Neuronal stem cell (in vitro differentiated cells): ENCODE data around the gene SOBP.

ENCODE experiments used
- DNase-seq: peaks from one replicate; pipeline ENCODE4 v3.0.0-alpha.2; 2013; ENCODE audit warnings: low spot score
- H2AFZ ChIP-seq: one replicate; pipeline ENCODE4 v1.6.1; 2013; ENCODE audit warnings: mild to moderate bottlenecking, low read length, inconsistent platforms
- H2AK5ac ChIP-seq: 2 replicates; pipeline ENCODE4 v1.6.1; 2013; ENCODE audit warnings: low read depth, mild to moderate bottlenecking, inconsistent platforms, low read length, moderate library complexity, mixed read lengths
- H2BK120ac ChIP-seq: 2 replicates; pipeline ENCODE4 v1.6.1; 2013; ENCODE audit warnings: low read depth, mild to moderate bottlenecking, inconsistent platforms, low read length, moderate library complexity, mixed read lengths
- H2BK12ac ChIP-seq: one replicate; pipeline ENCODE4 v1.6.1; 2013; ENCODE audit warnings: low read length, inconsistent platforms
- H2BK15ac ChIP-seq: 2 replicates; pipeline ENCODE4 v1.6.1; 2013; ENCODE audit warnings: mild to moderate bottlenecking, low read length, inconsistent platforms, mixed read lengths
- H2BK5ac ChIP-seq: one replicate; pipeline ENCODE4 v1.6.1; 2013; ENCODE audit warnings: inconsistent platforms, mild to moderate bottlenecking, low read length, moderate library complexity
- H3K14ac ChIP-seq: one replicate; pipeline ENCODE4 v1.6.1; 2013; ENCODE audit warnings: low read length, inconsistent platforms
- H3K18ac ChIP-seq: 2 replicates; pipeline ENCODE4 v1.6.1; 2013; ENCODE audit warnings: low read length, inconsistent platforms
- H3K23ac ChIP-seq: 2 replicates; pipeline ENCODE4 v1.6.1; 2013; ENCODE audit warnings: low read depth, mild to moderate bottlenecking, mixed read lengths, low read length, inconsistent platforms; ENCODE audit not compliant: poor library complexity
- H3K27ac ChIP-seq: replicated peaks from 3 replicates; pipeline ENCODE4 v1.5.1; 2013; ENCODE audit warnings: low read length, inconsistent platforms
- H3K27me3 ChIP-seq, 3 experiments: 2 replicates each; pipeline ENCODE4 v1.6.1; 2013; ENCODE audit warnings: low read length in 3 of 3, mild to moderate bottlenecking in 2 of 3, inconsistent platforms in 1 of 3, low read depth in 1 of 3, mixed read lengths in 1 of 3, moderate library complexity in 1 of 3; ENCODE audit not compliant: control insufficient read depth in 3 of 3, insufficient read depth in 3 of 3
- H3K36me3 ChIP-seq, 2 donors: replicated peaks in 1 of 2; 2 replicates each; pipeline ENCODE4 v1.6.1; 2013; ENCODE audit warnings: low read length in 2 of 2; ENCODE audit not compliant: control insufficient read depth in 2 of 2, insufficient read depth in 2 of 2
- H3K4ac ChIP-seq: 2 replicates; pipeline ENCODE4 v1.6.1; 2013; ENCODE audit warnings: inconsistent platforms, mild to moderate bottlenecking, low read length, moderate library complexity
- H3K4me1 ChIP-seq, 2 donors: 1 replicate in 1 of 2; 2 replicates in 1 of 2; pipeline ENCODE4 v1.6.1; 2013; ENCODE audit warnings: low read length in 2 of 2, low read depth in 1 of 2; ENCODE audit not compliant: control insufficient read depth in 2 of 2, insufficient read depth in 1 of 2
- H3K4me2 ChIP-seq: one replicate; pipeline ENCODE4 v1.6.1; 2013; ENCODE audit warnings: mild to moderate bottlenecking, low read length, inconsistent platforms; ENCODE audit not compliant: insufficient read depth, poor library complexity, severe bottlenecking
- H3K4me3 ChIP-seq, 2 donors: 2 replicates each; pipeline ENCODE4 v1.5.1; 2013; ENCODE audit warnings: low read length in 2 of 2, mild to moderate bottlenecking in 2 of 2, inconsistent platforms in 1 of 2, moderate library complexity in 1 of 2
- H3K79me1 ChIP-seq: one replicate; pipeline ENCODE4 v1.6.1; 2013; ENCODE audit warnings: low read depth, mild to moderate bottlenecking, inconsistent platforms, low read length, moderate library complexity
- H3K9ac ChIP-seq: one replicate; pipeline ENCODE4 v1.6.1; 2013; ENCODE audit warnings: mild to moderate bottlenecking, low read depth, low read length, inconsistent platforms; ENCODE audit not compliant: poor library complexity
- H3K9me3 ChIP-seq, 2 donors: replicated peaks in 1 of 2; 2 replicates each; pipeline versions ENCODE3 to v1.6.1; 2013; ENCODE audit warnings: low read length in 2 of 2, mild to moderate bottlenecking in 2 of 2, inconsistent platforms in 1 of 2, low read depth in 1 of 2, mixed read lengths in 1 of 2, moderate library complexity in 1 of 2; ENCODE audit not compliant: control insufficient read depth in 2 of 2, insufficient read depth in 1 of 2
- H4K8ac ChIP-seq: one replicate; pipeline ENCODE4 v1.6.1; 2013; ENCODE audit warnings: low read depth, mild to moderate bottlenecking, inconsistent platforms, low read length, moderate library complexity
- H4K91ac ChIP-seq: one replicate; pipeline ENCODE4 v1.6.1; 2013; ENCODE audit warnings: low read length, low read depth, mild to moderate bottlenecking, inconsistent platforms; ENCODE audit not compliant: poor library complexity
- WGBS, 2 donors: extraction: QIAGEN DNeasy Blood & Tissue Kit; methylation state at CpG; one replicate each; pipeline ENCODE4 v1.1.7; 2013; ENCODE audit warnings: missing lambda C conversion rate in 2 of 2, mixed read lengths in 1 of 2; ENCODE audit not compliant: insufficient read length in 2 of 2, insufficient replicate concordance in 1 of 2; ENCODE audit errors: extremely low coverage in 2 of 2; 5-methylcytosine and 5-hydroxymethylcytosine counted together

The SOBP gene

DNA sequence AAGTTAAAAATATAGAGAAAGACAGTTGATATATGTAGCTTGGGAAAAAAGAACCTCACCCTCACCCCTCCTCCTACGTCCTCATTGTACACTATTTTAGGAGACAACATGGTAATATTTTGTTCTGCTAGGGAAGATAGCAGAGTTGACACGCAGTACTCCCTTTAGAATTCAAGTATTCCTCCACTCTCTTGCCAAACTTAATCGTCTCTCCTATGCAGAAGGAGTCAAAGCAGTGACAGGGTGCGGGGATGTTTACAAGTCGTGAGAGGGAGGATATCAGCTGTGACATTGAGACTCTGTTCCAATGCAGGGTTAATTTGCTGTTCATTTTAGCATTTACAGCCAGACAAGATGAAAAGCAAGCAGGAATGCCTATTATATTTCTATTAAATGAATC lies 97.5 kb downstream of the SOBP start:
- Histone ChIP-seq H2BK12ac (no peak overlapping the region), H3K18ac (no peak overlapping the region), H3K36me3 (peaks cover 0 to 48% of the 10 kb centered on the region in 2 donors), H2AFZ (no peak overlapping the region), H3K27me3 (no peaks in the 10 kb centered on the region), H2BK15ac (no peak overlapping the region), H2AK5ac (no peak overlapping the region), H3K4ac (no peak overlapping the region), H3K4me3 (no peak overlapping the region), H3K4me2 (no peak overlapping the region), H3K9me3 (no peaks in the 10 kb centered on the region), H2BK120ac (no peak overlapping the region), H3K14ac (no peak overlapping the region), H4K8ac (no peak overlapping the region), H3K9ac (no peak overlapping the region), H3K27ac (no peak overlapping the region), H2BK5ac (no peak overlapping the region), H4K91ac (no peak overlapping the region), H3K79me1 (no peaks in the 10 kb centered on the region), H3K23ac (no peak overlapping the region), H3K4me1 (peaks cover 12 to 40% of the 10 kb centered on the region in 2 donors)
- DNase-seq = no peak
- no CpG with 5 or more reads among the region's 5 CpGs for WGBS, 2 donors

DNA sequence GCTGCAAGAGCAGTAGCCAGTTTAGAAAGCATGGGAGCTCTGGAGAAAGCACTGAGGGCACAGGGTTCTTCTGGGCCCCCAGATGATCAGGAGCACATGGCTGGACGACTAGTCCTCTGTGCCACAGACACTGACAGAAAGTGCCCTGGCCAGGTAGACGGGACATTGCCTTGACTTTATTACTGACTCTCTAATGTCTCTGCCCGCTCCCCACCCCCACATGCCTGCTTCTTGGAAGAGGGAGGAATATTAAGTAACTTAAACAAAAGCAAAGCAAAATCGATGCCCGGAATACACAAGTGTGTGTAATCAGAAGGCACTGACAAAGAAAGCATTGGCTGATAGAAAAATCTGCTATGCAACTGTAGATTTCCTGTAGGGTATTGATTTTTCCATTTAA lies 99.3 kb downstream of the SOBP start:
- Histone ChIP-seq H2BK12ac (no peak overlapping the region), H3K18ac (peak overlapping the region; percentile 1), H3K9ac (no peak overlapping the region), H2AK5ac (no peak overlapping the region), H2BK5ac (no peak overlapping the region), H3K27ac (no peak overlapping the region), H3K4me1 (peaks cover 12 to 40% of the 10 kb centered on the region in 2 donors), H3K9me3 (no peaks in the 10 kb centered on the region), H3K4me2 (no peak overlapping the region), H3K4me3 (no peak overlapping the region), H4K91ac (no peak overlapping the region), H3K27me3 (no peaks in the 10 kb centered on the region), H3K36me3 (peaks cover 0 to 57% of the 10 kb centered on the region in 2 donors), H2BK120ac (no peak overlapping the region), H3K4ac (no peak overlapping the region), H2AFZ (no peak overlapping the region), H3K14ac (no peak overlapping the region), H2BK15ac (no peak overlapping the region), H4K8ac (no peak overlapping the region), H3K79me1 (no peaks in the 10 kb centered on the region), H3K23ac (no peak overlapping the region)
- no peak for DNase-seq
- no CpG with 5 or more reads among the region's 5 CpGs for WGBS, 2 donors

DNA sequence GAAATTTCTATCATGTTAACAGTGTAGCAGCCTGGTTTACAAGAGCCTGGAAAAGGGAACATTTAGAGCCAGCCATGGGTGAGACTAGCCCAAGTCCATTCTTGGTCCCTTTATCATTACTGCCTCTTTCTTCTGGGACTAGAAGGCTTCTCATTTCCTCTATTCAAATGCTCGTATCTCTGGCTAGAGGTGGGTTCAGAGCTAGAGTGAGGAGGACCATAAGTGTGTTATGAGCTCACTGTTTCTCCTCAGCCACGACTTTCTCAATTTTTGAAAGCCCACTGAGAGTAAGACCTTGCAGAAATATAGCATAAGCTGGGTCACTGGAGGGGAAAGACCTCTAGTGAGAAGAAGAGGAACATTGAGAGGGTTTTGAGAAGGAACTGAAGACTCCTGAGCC lies 100.0 kb downstream of the SOBP start:
- no peak overlapping the region for H3K4ac ChIP-seq

DNA sequence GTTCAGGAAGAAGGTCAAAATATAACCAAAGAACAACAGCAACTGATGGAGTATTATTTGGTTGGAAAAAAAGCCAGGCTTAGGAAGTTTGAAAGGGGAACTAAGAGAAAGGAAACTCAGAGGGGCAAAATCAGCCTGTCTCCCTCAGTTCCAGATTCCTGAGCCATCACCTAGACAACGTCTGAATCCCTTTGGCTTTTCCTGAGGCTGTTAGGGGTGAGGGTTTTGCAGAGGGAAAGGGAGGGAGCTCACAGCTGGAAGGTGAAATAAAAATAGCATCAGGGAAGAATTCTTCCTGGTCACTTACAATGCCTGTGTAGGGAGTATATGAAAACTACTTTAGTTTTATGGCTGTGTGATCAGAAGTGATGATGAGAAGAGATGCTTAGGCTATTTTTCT lies 100.5 kb downstream of the SOBP start:
- H3K4me2 ChIP-seq = no peak overlapping the region
- H3K18ac ChIP-seq = no peak overlapping the region
- H3K4ac ChIP-seq = no peak overlapping the region
- no peak overlapping the region for H3K4me3 ChIP-seq
- H3K27ac ChIP-seq = no peak overlapping the region
- H4K91ac ChIP-seq = no peak overlapping the region
- H3K9me3 ChIP-seq = no peaks in the 10 kb centered on the region
- no CpG with 5 or more reads among the region's 1 CpG for WGBS, 2 donors
- no peak for DNase-seq
- H3K14ac ChIP-seq = no peak overlapping the region
- H3K36me3 ChIP-seq = peaks cover 0 to 66% of the 10 kb centered on the region in 2 donors
- no peak overlapping the region for H4K8ac ChIP-seq
- H2BK120ac ChIP-seq = no peak overlapping the region
- H3K79me1 ChIP-seq = no peaks in the 10 kb centered on the region
- H2AK5ac ChIP-seq = no peak overlapping the region
- H3K9ac ChIP-seq = no peak overlapping the region
- no peak overlapping the region for H2AFZ ChIP-seq
- H3K23ac ChIP-seq = no peak overlapping the region
- H2BK12ac ChIP-seq = no peak overlapping the region
- H2BK5ac ChIP-seq = no peak overlapping the region
- no peak overlapping the region for H2BK15ac ChIP-seq
- no peaks in the 10 kb centered on the region for H3K27me3 ChIP-seq
- peaks cover 12 to 40% of the 10 kb centered on the region in 2 donors for H3K4me1 ChIP-seq

More for the DNA sequence above, 100.0 kb downstream of the SOBP start:
- DNase-seq = no peak
- H3K4me2 ChIP-seq = no peak overlapping the region
- H3K23ac ChIP-seq = no peak overlapping the region
- no peak overlapping the region for H4K8ac ChIP-seq
- no peak overlapping the region for H2BK120ac ChIP-seq
- H3K14ac ChIP-seq = no peak overlapping the region
- peaks cover 12 to 42% of the 10 kb centered on the region in 2 donors for H3K4me1 ChIP-seq
- no peak overlapping the region for H3K27ac ChIP-seq
- H3K4me3 ChIP-seq = no peak overlapping the region
- H2AK5ac ChIP-seq = no peak overlapping the region
- H2BK15ac ChIP-seq = no peak overlapping the region
- no peak overlapping the region for H2BK12ac ChIP-seq
- no peak overlapping the region for H3K18ac ChIP-seq
- no peaks in the 10 kb centered on the region for H3K27me3 ChIP-seq
- no peak overlapping the region for H2BK5ac ChIP-seq
- H2AFZ ChIP-seq = no peak overlapping the region
- no peak overlapping the region for H4K91ac ChIP-seq
- H3K79me1 ChIP-seq = no peaks in the 10 kb centered on the region
- WGBS, 2 donors = no CpG with 5 or more reads among the region's 2 CpGs
- peaks cover 0 to 64% of the 10 kb centered on the region in 2 donors for H3K36me3 ChIP-seq
- H3K9ac ChIP-seq = no peak overlapping the region
- no peaks in the 10 kb centered on the region for H3K9me3 ChIP-seq
